HG02938 (cell line): ENCODE measurements around the gene IAH1.
A peak's percentile ranks its signal among the peaks of the same experiment; 100 is the strongest.

Source experiments
- ATAC-seq: cut with Tn5 transposase; IDR thresholded peaks from one replicate; pipeline ENCODE4 v1.9.1; 2021; ENCODE audit warnings: mild to moderate bottlenecking, moderate library complexity; ENCODE audit not compliant: unreplicated experiment

Gene IAH1

DNA sequence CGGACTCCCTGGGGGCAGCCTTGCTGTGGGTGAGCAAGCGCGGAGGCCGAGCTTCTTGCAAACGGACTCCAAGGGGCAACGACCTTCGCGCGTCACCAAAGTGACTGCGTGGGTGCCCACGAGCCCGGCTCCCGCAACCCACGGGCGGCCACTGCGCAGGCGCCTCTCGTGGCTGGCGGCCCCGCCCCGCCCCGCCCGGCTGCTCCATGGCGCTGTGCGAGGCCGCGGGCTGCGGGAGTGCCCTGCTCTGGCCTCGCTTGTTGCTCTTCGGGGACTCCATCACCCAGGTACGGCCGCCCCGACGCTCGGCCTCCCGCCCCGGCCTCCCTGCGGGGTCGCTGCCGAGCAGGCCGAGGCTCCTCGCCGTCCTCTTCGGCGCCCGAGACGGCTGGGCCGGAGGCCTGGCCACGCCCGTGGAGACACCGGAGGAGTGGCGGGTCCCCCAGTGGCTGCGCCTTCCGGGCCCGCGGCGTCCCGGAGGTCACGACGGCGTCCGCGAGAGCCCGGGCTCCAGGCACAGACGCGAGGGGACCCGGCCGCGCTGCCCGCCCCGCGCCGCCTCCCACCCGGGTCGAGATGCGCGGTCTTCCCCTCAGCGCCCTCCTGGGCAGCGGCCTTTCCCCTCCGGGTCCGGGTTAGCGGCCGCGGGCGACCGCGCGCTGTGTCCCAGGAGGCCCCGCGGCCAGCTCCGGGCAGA, at the start of gene IAH1:
IAH1 (plus strand) TSS at position 191 of the 697 bp plus-strand sequence; CDS start at position 207, 16 bp downstream.
- peak; percentile 75 for ATAC-seq

- ATAC-seq = no peak
These were observed 45.3 kb upstream of the IAH1 start for GRCh38 chr2:9428965-9429577.

GRCh38 chr2:9430316-9431293, 43.7 kb upstream of the IAH1 start:
- ATAC-seq = no peak

- no peak for ATAC-seq
These were observed 39.9 kb upstream of the IAH1 start for GRCh38 chr2:9434489-9434888.

DNA sequence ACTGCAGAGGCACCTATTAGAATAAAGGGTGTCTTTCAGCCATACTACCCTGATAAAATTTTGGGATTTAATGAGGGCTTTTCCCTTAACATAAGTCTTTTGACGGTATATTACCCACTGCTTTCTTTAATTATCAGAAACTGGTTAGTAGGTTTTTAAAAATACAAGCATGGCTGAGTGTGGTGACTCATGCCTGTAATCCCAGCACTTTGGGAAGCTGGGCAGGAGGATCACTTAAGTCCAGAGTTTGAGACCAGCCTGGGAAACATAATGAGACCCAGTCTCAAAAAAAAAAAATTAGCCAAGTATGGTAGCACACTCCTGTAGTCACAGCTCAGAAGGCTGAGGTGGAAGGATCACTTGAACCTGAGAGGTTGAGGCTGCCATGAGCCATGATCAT, 34.8 kb upstream of the IAH1 start:
- ATAC-seq = no peak

DNA sequence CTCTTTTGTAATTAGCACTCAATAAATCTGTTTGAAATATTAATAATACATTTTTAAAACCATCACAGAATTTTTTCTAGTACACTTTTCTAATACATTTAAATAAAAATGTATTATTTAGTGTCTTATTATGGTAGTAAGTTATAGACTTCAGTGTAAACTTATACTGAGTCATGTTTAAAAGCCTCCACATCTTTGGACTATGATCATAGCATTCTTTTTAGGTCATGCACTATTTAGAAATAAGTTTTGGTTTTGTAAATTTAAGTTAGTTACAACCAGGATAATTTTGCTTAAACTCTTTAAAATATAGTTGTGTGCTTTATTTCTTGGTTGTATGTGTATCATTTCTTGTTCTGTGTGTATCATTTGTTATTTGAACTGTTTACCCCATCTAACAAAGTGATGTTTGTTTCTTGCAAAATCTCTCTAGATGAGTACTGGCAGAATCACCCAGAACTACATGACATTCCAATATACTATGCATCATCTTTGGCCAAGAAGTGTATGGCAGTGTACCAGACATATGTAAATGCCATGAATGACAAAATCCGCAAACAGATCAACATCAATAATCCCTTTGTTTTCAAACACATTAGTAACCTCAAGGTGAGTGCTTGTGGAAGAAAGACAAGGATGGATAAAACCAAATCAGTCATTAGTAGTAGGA, 34.2 kb upstream of the IAH1 start:
- ATAC-seq = no peak

- no peak for ATAC-seq
These were observed 32.8 kb upstream of the IAH1 start for GRCh38 chr2:9441556-9441955.

GRCh38 chr2:9443526-9443925, 30.8 kb upstream of the IAH1 start:
- ATAC-seq = no peak

GRCh38 chr2:9445089-9445488, 29.3 kb upstream of the IAH1 start:
- ATAC-seq = no peak

GRCh38 chr2:9451231-9451630, 23.1 kb upstream of the IAH1 start:
- ATAC-seq = no peak

- ATAC-seq = no peak
These were observed 13.8 kb upstream of the IAH1 start for GRCh38 chr2:9460441-9461017.

- no peak for ATAC-seq
These were observed 13.3 kb upstream of the IAH1 start for GRCh38 chr2:9461079-9461478.

DNA sequence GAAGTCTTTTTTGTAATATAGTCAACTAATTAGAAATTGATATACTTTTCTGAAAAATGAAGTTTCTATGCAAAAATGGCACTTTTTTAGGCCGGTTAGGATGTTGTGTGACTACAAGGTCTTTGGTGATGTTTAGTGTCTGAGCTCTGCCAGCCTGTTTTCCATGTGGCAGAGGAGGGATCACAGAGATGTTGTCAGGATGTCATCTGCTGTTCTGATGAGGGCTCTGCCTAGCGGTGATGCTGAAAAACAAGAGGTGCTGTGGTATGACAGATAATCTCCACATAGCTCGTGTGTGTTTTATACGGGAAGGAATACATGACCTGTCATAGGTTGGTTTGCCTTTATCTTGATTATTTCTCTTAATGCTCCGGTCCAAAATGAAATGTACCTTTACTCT, 12.0 kb upstream of the IAH1 start:
- ATAC-seq = no peak

DNA sequence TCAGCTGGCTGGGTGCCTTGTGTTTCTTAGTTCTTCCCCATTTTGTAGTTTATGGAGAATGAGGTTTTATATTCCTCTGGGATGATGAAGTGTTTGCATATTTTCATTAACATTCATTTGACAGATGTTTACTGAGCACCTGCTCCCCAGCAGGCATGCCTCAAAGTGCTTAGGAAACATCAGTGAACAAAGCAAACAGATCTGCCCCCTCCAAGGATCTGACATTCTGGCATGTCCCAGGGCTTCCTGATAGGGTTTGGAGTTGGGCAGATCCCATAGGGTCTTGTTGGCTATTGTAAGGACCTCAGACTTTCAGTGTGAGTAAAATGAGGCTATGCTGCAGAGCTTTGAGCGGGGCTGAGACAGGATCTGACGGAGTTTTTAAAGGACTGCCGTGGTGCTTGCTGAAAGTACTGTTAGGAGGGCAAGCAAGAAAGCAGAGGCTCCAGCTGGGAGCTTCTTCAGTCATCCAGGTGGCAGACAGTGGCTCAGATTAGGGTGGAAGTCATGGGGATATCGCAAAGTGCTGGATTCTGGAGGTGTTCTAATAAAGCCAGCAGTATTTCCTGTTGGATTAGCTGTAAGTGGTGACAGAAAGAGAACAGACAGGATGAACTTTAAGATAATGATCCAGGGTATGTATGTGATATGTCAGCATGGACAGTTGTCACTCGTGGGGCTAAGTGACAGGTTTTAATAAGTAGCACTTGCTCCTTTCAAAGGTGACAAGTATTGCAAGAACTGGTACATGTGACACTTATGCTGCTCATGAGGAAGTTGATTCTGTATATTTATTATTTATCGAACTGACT, 11.3 kb upstream of the IAH1 start:
- ATAC-seq = no peak

DNA sequence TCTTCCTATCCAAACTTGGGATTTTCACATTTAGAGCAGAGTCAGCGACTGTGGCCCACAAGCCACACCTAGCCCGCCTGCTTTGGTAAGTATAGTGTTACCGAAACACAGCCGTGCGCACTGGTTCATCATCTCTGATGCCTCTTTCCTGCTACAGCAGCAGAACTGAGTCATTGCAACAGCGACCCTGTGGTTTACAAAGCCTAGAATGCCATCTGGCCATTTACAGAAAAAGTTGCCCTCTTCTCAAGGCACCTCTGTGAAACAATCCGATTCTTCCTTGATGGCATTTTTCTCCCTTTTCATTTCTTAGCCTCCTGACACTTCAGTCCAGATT, 10.7 kb upstream of the IAH1 start:
- ATAC-seq = no peak

DNA sequence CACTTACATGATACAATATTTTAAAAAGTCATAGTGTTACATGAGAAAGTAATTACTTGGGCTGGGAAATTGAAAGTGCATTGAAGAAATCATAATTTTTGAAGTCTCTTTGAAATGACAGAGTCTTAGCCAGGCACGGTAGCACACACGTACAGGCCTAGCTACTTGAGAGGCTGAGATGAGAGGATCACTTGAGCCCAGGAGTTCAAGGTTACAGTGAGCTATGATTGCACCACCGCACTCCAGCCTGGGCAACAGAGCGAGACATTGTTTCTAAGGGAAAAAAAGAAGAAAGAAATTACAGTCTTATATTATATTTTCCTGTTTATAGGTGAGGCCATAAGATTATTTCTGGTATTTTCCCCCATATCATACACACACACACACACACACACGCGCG, 9.2 kb upstream of the IAH1 start:
- no peak for ATAC-seq

- no peak for ATAC-seq
These were observed 8.1 kb upstream of the IAH1 start for GRCh38 chr2:9466147-9466683.

GRCh38 chr2:9467687-9468086, 6.7 kb upstream of the IAH1 start:
- ATAC-seq = no peak

- ATAC-seq = no peak
These were observed 3.1 kb upstream of the IAH1 start for GRCh38 chr2:9471206-9471605.

GRCh38 chr2:9472511-9472910, 1.8 kb upstream of the IAH1 start:
- no peak for ATAC-seq
